Measurements from ENCODE around the gene CYYR1. TPM values are rescaled to one million over a fixed set of nuclear protein-coding genes. Genes with fewer than 3 reads are reported as not detected.

CYYR1 gene
- total RNA-seq, 1 donor, result not detected

GRCh38 chr21:26508903-26509302 lies 64.2 kb downstream of the CYYR1 start:
- no peak overlapping the region for H3K4me3 ChIP-seq (ENCODE audit: low read depth, low read length)
- TF ChIP-seq CTCF (IDR thresholded peaks at IDR 0.05; ENCODE audit: insufficient read depth, low read depth, low read length), result no peak
- no peak for DNase-seq (ENCODE audit: low read depth)

GRCh38 chr21:26506956-26507355 lies 66.1 kb downstream of the CYYR1 start:
- no peak overlapping the region for H3K4me3 ChIP-seq (ENCODE audit: low read depth, low read length)
- no peak for TF ChIP-seq CTCF (IDR thresholded peaks at IDR 0.05; ENCODE audit: insufficient read depth, low read depth, low read length)
- DNase-seq (ENCODE audit: low read depth), result peak; percentile 49

GRCh38 chr21:26505211-26505610 lies 67.9 kb downstream of the CYYR1 start:
- no peak for DNase-seq (ENCODE audit: low read depth)
- no peak overlapping the region for H3K4me3 ChIP-seq (ENCODE audit: low read depth, low read length)
- TF ChIP-seq CTCF (IDR thresholded peaks at IDR 0.05; ENCODE audit: insufficient read depth, low read depth, low read length), result no peak

GRCh38 chr21:26503414-26503813 lies 69.7 kb downstream of the CYYR1 start:
- H3K4me3 ChIP-seq (ENCODE audit: low read depth, low read length), result no peak overlapping the region
- DNase-seq (ENCODE audit: low read depth), result no peak
- TF ChIP-seq CTCF (IDR thresholded peaks at IDR 0.05; ENCODE audit: insufficient read depth, low read depth, low read length), result no peak

- DNase-seq (ENCODE audit: low read depth), result no peak
- no peak overlapping the region for H3K4me3 ChIP-seq (ENCODE audit: low read depth, low read length)
- no peak for TF ChIP-seq CTCF (IDR thresholded peaks at IDR 0.05; ENCODE audit: insufficient read depth, low read depth, low read length)
Measured at GRCh38 chr21:26501495-26502021, 71.5 kb downstream of the CYYR1 start.

- DNase-seq (ENCODE audit: low read depth), result no peak
- TF ChIP-seq CTCF (IDR thresholded peaks at IDR 0.05; ENCODE audit: insufficient read depth, low read depth, low read length), result no peak
- no peak overlapping the region for H3K4me3 ChIP-seq (ENCODE audit: low read depth, low read length)
Measured at GRCh38 chr21:26499495-26499894, 73.6 kb downstream of the CYYR1 start.

- no peak for TF ChIP-seq CTCF (IDR thresholded peaks at IDR 0.05; ENCODE audit: insufficient read depth, low read depth, low read length)
- no peak overlapping the region for H3K4me3 ChIP-seq (ENCODE audit: low read depth, low read length)
- no peak for DNase-seq (ENCODE audit: low read depth)
Measured at GRCh38 chr21:26495283-26495849, 77.7 kb downstream of the CYYR1 start.
